Spleen (tissue), 7 donors: ENCODE results near the gene SDC3.

Experiments
- CTCF ChIP-seq, 11 experiments: fragments of 200-600 bp in 7 of 11; fragments of 450-650 bp in 4 of 11; sonication (generic) in 4 of 11; IDR thresholded peaks in 8 of 11; conservative IDR thresholded peaks in 3 of 11; 1 replicate in 7 of 11; 2 replicates in 4 of 11; pipeline versions ENCODE4 v1.4.0 to v1.8.0; 2016 to 2021; ENCODE audit warnings: antibody characterized with exemption in 11 of 11, inconsistent platforms in 4 of 11, mild to moderate bottlenecking in 1 of 11
- POLR2A ChIP-seq, 3 donors: fragments of 450-650 bp; IDR thresholded peaks; one replicate each; pipeline ENCODE4 v1.5.1; 2017; ENCODE audit warnings: antibody characterized with exemption in 3 of 3, mild to moderate bottlenecking in 1 of 3
- POLR2AphosphoS5 ChIP-seq, 3 donors: sonication (generic); formaldehyde crosslinking; IDR thresholded peaks; one replicate each; pipeline ENCODE4 v1.5.1; 2017; ENCODE audit warnings: antibody characterized with exemption in 3 of 3
- donor health status: DM: no; HTN: no; CAD: no; lungs with moderate emphysema.
- donor health status: DM: no; HTN: no; CAD: no.
- donor health status: DM: no; HTN: no; CAD: no.

- TF ChIP-seq CTCF (IDR thresholded peaks at IDR 0.05 in 8 of 11, conservative IDR thresholded peaks at IDR 0.05 in 3 of 11) (no peak), POLR2AphosphoS5 (IDR thresholded peaks at IDR 0.05) (no peak), POLR2A (IDR thresholded peaks at IDR 0.05) (no peak)
Measured at GRCh38 chr1:30952098-30952497, 43.5 kb upstream of the SDC3 start.
